Endothelial cell of umbilical vein (primary cell): Measurements from ENCODE around the gene PRRX1. TPM values are rescaled to one million over a fixed set of nuclear protein-coding genes. Genes with fewer than 3 reads are reported as not detected.

ENCODE experiments used
- BruUV-seq: library from RNA; stranded (reverse); fragments of 400-500 nt; replicated peaks from 2 replicates; lab custom pipeline; 2021; lab: Mats Ljungman, UMichigan
- CTCF ChIA-PET: fragments of 300-600, 350-600 bp; sonication (Branson Sonifier 250); formaldehyde crosslinking; loops from one replicate; lab custom pipeline; 2021; ENCODE audit warnings: antibody characterized with exemption, inconsistent platforms; lab: Charles Lee
- POLR2A ChIA-PET: fragments of 300-600, 350-600 bp; sonication (Branson Sonifier 250); formaldehyde crosslinking; loops from one replicate; lab custom pipeline; 2021; ENCODE audit warnings: antibody characterized with exemption, inconsistent platforms; lab: Charles Lee
- DNase-seq: peaks from one replicate; pipeline ENCODE4 v3.0.0-alpha.2; 2011; ENCODE audit warnings: low read depth, low spot score
- FAIRE-seq: peaks from 2 replicates; lab custom pipeline; 2011; peaks lifted over from hg19 to GRCh38; lab: Jason Lieb, UNC
- H2AFZ ChIP-seq: 2 replicates; pipeline ENCODE4 v1.6.0; 2012; ENCODE audit warnings: low read depth, low read length, control low read depth, inconsistent platforms
- H3K27ac ChIP-seq: 2 replicates; pipeline ENCODE4 v1.5.1; 2011; ENCODE audit warnings: low read depth, mild to moderate bottlenecking, control low read depth, low read length, moderate library complexity; ENCODE audit not compliant: insufficient read depth
- H3K27me3 ChIP-seq, 2 experiments: 2 replicates each; pipeline versions ENCODE4 v1.6.0 to v1.6.1; 2011; ENCODE audit warnings: low read length in 2 of 2, mixed read lengths in 1 of 2; ENCODE audit not compliant: control insufficient read depth in 2 of 2, insufficient read depth in 2 of 2
- H3K36me3 ChIP-seq, 2 experiments: 2 replicates in 1 of 2; 3 replicates in 1 of 2; pipeline ENCODE4 v1.5.1; 2011; ENCODE audit warnings: low read length in 2 of 2, mild to moderate bottlenecking in 1 of 2, moderate library complexity in 1 of 2; ENCODE audit not compliant: control insufficient read depth in 2 of 2, insufficient read depth in 2 of 2; ENCODE audit errors: extremely low read depth in 1 of 2
- H3K4me1 ChIP-seq: 3 replicates; pipeline ENCODE4 v1.5.1; 2011; ENCODE audit warnings: mild to moderate bottlenecking, low read length; ENCODE audit not compliant: control insufficient read depth, insufficient read depth; ENCODE audit errors: extremely low read depth
- H3K4me2 ChIP-seq: 2 replicates; pipeline ENCODE4 v1.6.1; 2011; ENCODE audit warnings: low read length, control low read depth, mixed read lengths; ENCODE audit not compliant: insufficient read depth
- H3K4me3 ChIP-seq, 3 experiments: fragments of 200-600 bp in 1 of 3; sonication (generic), shearing (Covaris generic) in 1 of 3; replicated peaks in 1 of 3; 2 replicates each; pipeline ENCODE4 v1.5.1; 2011 to 2016; ENCODE audit warnings: control low read depth in 3 of 3, low read length in 3 of 3, mild to moderate bottlenecking in 2 of 3, inconsistent platforms in 1 of 3, low read depth in 1 of 3, moderate library complexity in 1 of 3; ENCODE audit not compliant: insufficient read depth in 1 of 3
- H3K79me2 ChIP-seq: 2 replicates; pipeline ENCODE4 v1.6.0; 2012; ENCODE audit warnings: low read length, inconsistent platforms; ENCODE audit not compliant: control insufficient read depth, insufficient read depth
- H3K9ac ChIP-seq: replicated peaks from 2 replicates; pipeline ENCODE3; 2011; ENCODE audit warnings: low read length, control low read depth; ENCODE audit not compliant: insufficient read depth; ENCODE audit errors: extremely low read depth
- H3K9me1 ChIP-seq: replicated peaks from 3 replicates; pipeline ENCODE4 v1.6.0; 2011; ENCODE audit warnings: mild to moderate bottlenecking, low read length; ENCODE audit not compliant: control insufficient read depth, insufficient read depth; ENCODE audit errors: extremely low read depth
- H3K9me3 ChIP-seq: replicated peaks from 2 replicates; pipeline ENCODE4 v1.5.1; 2012; ENCODE audit warnings: low read length, inconsistent platforms; ENCODE audit not compliant: control insufficient read depth, insufficient read depth
- H4K20me1 ChIP-seq: replicated peaks from 2 replicates; pipeline ENCODE3; 2011; ENCODE audit warnings: mild to moderate bottlenecking, low read length; ENCODE audit not compliant: control insufficient read depth, insufficient read depth; ENCODE audit errors: extremely low read depth
- CTCF ChIP-seq, 2 donors: IDR thresholded peaks; 1 replicate in 1 of 2; 2 replicates in 1 of 2; pipeline ENCODE4 v1.5.1; 2011; ENCODE audit warnings: low read length in 2 of 2, mild to moderate bottlenecking in 2 of 2, moderate library complexity in 2 of 2, control low read depth in 1 of 2, inconsistent platforms in 1 of 2, low read depth in 1 of 2; ENCODE audit not compliant: insufficient read depth in 1 of 2; ENCODE audit errors: extremely low read depth in 1 of 2
- EZH2 ChIP-seq: IDR thresholded peaks from 2 replicates; pipeline ENCODE4 v1.6.1; 2012; ENCODE audit warnings: borderline replicate concordance, low read depth, mild to moderate bottlenecking, moderate library complexity, low read length, inconsistent platforms; ENCODE audit not compliant: severe bottlenecking
- FOS ChIP-seq: IDR thresholded peaks from 2 replicates; pipeline ENCODE4 v1.6.1; 2011; ENCODE audit warnings: mild to moderate bottlenecking, low read length, moderate library complexity, borderline replicate concordance; ENCODE audit not compliant: insufficient read depth
- GATA2 ChIP-seq: IDR thresholded peaks from 2 replicates; pipeline ENCODE4 v1.7.0; 2011; ENCODE audit warnings: low read depth, mild to moderate bottlenecking, moderate library complexity, mixed read lengths, low read length; ENCODE audit not compliant: insufficient read length, insufficient read depth
- JUN ChIP-seq: IDR thresholded peaks from 2 replicates; pipeline ENCODE4 v1.6.1; 2011; ENCODE audit warnings: borderline replicate concordance, low read depth; ENCODE audit not compliant: insufficient read length, insufficient read depth
- MAX ChIP-seq: IDR thresholded peaks from 2 replicates; pipeline ENCODE4 v1.6.1; 2011; ENCODE audit not compliant: insufficient read depth, insufficient read length
- MYC ChIP-seq: IDR thresholded peaks from one replicate; pipeline ENCODE4 v1.6.1; 2011; ENCODE audit warnings: mild to moderate bottlenecking, low read depth, low read length
- POLR2A ChIP-seq: IDR thresholded peaks from 2 replicates; pipeline ENCODE4 v1.6.1; 2012; ENCODE audit warnings: low read depth, mild to moderate bottlenecking, control low read depth, low read length
- POLR2AphosphoS5 ChIP-seq: IDR thresholded peaks from 2 replicates; pipeline ENCODE4 v1.6.1; 2012; ENCODE audit warnings: low read depth, mild to moderate bottlenecking, control low read depth, low read length, moderate library complexity; ENCODE audit not compliant: insufficient read depth
- dilution Hi-C: fragments of 300-500 bp; cut with MboI; formaldehyde crosslinking; loops from one replicate; pipeline ENCODE4 v1.15.0; 2019; ENCODE audit warnings: low sequenced_read_pairs; ENCODE audit not compliant: extremely low pct_ligation_motif_present
- intact Hi-C: fragments of 100-400 bp; cut with micrococcal nuclease; formaldehyde crosslinking; loops from one replicate; pipeline ENCODE4 v1.10.0; 2022
- polyA plus RNA-seq, 4 experiments: library from polyadenylated mRNA; depleted of rRNA in 3 of 4; stranded (reverse) in 3 of 4; unstranded in 1 of 4; fragments of >200 nt; gene quantifications; 2 replicates each; pipeline versions ENCODE4 v1.2.1 to v1.2.3, GENCODE V29; 2011 to 2012; ENCODE audit warnings: missing spikeins in 1 of 4
- total RNA-seq: library from RNA; stranded (reverse); gene quantifications from 2 replicates; pipeline ENCODE4 v1.2.3, GENCODE V29; 2021

PRRX1 gene
- total and polyA plus RNA-seq, 2 donors (not counting 3 experiments of a cell fraction or from before 2014, with no cell fraction given): 0.03 TPM; not detected in 1

- H2AFZ ChIP-seq: no peak overlapping the region
- dilution Hi-C loops (no loop called here), intact Hi-C loops (no loop called here)
- no peaks in the 10 kb centered on the region for H3K36me3 ChIP-seq
- H3K4me3 ChIP-seq: no peak overlapping the region
- ChIA-PET POLR2A (no interaction called here), CTCF (no interaction called here)
- H3K4me2 ChIP-seq: no peak overlapping the region
- BruUV-seq: no TSS peak
- H3K27me3 ChIP-seq: no peaks in the 10 kb centered on the region
- no peaks in the 10 kb centered on the region for H3K4me1 ChIP-seq
- H4K20me1 ChIP-seq: no peaks in the 10 kb centered on the region
- H3K9me1 ChIP-seq: no peaks in the 10 kb centered on the region
- TF ChIP-seq EZH2: no peak
- TF ChIP-seq FOS: no peak
- TF ChIP-seq GATA2: no peak
- TF ChIP-seq MAX: no peak
- TF ChIP-seq JUN: no peak
- no peak for TF ChIP-seq CTCF (IDR thresholded peaks at IDR 0.05; ENCODE audit: extremely low read depth in 1 of 2, insufficient read depth in 1 of 2, low read depth in 1 of 2, low read length in 2 of 2)
- TF ChIP-seq MYC: no peak
- TF ChIP-seq POLR2A: no peak
- TF ChIP-seq POLR2AphosphoS5: no peak
- FAIRE-seq (no peak), DNase-seq (no peak)
- no peaks in the 10 kb centered on the region for H3K9me3 ChIP-seq
- no peaks in the 10 kb centered on the region for H3K79me2 ChIP-seq
- H3K27ac ChIP-seq: no peak overlapping the region
- no peak overlapping the region for H3K9ac ChIP-seq
These were observed 18.9 kb downstream of the PRRX1 start for GRCh38 chr1:170682809-170683208.
